ENCODE results near the gene TTC39A. TPM values are rescaled to one million over a fixed set of nuclear protein-coding genes. Genes with fewer than 3 reads are reported as not detected.
A peak's percentile ranks its signal among the peaks of the same experiment; 100 is the strongest.

The TTC39A gene
- total and polyA plus RNA-seq, 2 of the 13 experiments (the other 11 are each of a cell fraction or from before 2014, with no cell fraction given): 0.33 to 1.5 TPM

- TF ChIP-seq, protein P1, sequence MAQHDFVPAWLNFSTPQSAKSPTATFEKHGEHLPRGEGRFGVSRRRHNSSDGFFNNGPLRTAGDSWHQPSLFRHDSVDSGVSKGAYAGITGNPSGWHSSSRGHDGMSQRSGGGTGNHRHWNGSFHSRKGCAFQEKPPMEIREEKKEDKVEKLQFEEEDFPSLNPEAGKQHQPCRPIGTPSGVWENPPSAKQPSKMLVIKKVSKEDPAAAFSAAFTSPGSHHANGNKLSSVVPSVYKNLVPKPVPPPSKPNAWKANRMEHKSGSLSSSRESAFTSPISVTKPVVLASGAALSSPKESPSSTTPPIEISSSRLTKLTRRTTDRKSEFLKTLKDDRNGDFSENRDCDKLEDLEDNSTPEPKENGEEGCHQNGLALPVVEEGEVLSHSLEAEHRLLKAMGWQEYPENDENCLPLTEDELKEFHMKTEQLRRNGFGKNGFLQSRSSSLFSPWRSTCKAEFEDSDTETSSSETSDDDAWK (CRISPR knock-in tag; IDR thresholded peaks at IDR 0.05): no peak
- TF ChIP-seq, protein P2, sequence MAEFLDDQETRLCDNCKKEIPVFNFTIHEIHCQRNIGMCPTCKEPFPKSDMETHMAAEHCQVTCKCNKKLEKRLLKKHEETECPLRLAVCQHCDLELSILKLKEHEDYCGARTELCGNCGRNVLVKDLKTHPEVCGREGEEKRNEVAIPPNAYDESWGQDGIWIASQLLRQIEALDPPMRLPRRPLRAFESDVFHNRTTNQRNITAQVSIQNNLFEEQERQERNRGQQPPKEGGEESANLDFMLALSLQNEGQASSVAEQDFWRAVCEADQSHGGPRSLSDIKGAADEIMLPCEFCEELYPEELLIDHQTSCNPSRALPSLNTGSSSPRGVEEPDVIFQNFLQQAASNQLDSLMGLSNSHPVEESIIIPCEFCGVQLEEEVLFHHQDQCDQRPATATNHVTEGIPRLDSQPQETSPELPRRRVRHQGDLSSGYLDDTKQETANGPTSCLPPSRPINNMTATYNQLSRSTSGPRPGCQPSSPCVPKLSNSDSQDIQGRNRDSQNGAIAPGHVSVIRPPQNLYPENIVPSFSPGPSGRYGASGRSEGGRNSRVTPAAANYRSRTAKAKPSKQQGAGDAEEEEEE (CRISPR knock-in tag; IDR thresholded peaks at IDR 0.05; ENCODE audit: borderline replicate concordance): no peak
- TF ChIP-seq AGO1 (IDR thresholded peaks at IDR 0.05; ENCODE audit: low read depth, low read length, poor library complexity, severe bottlenecking): no peak
Observed at GRCh38 chr1:51240084-51240483, 90.3 kb downstream of the TTC39A start (continued).

GRCh38 chr1:51238034-51238403 is 92.3 kb downstream of the TTC39A start:
- no TSS peak for BruUV-seq (replicated peaks)
- Histone ChIP-seq H3K4me2 (ENCODE audit: low read depth, low read length) (peak overlapping the region; percentile 89), H3K36me3 (replicated peaks in 1 of 2; ENCODE audit: control insufficient read depth in 1 of 2, insufficient read depth in 2 of 2, low read length in 2 of 2) (peaks cover 0 to 2% of the 10 kb centered on the region in 2 experiments; a peak in 1 of 5 replicates), H3K79me2 (ENCODE audit: insufficient read depth, low read length) (peaks cover 66% of the 10 kb centered on the region), H3K9me3 (ENCODE audit: low read length) (no peaks in the 10 kb centered on the region), H2AFZ (ENCODE audit: low read length) (no peak overlapping the region), H4K20me1 (ENCODE audit: insufficient read depth, low read length) (peaks cover 31% of the 10 kb centered on the region), H3K4me1 (ENCODE audit: insufficient read depth, low read length) (peaks cover 60% of the 10 kb centered on the region), H3K27me3 (ENCODE audit: control insufficient read depth in 1 of 2, insufficient read depth in 2 of 2, low read length in 2 of 2) (peaks cover 1 to 3% of the 10 kb centered on the region in 2 experiments; a peak in 1 of 5 replicates), H3K27ac (ENCODE audit: extremely low read length, insufficient read depth, low read length) (peak overlapping the region; percentile 48), H3K9ac (ENCODE audit: insufficient read depth, low read depth, low read length) (peak overlapping the region; percentile 98), H3K4me3 (replicated peaks in 1 of 3; ENCODE audit: insufficient read depth in 1 of 3, low read depth in 2 of 3, low read length in 3 of 3) (peak overlapping the region; percentile 80 to 100 (median 99))
- 18% methylated on average over 7 of the region's 7 CpGs for WGBS (ENCODE audit: low lambda C conversion rate)
- ATAC-seq (no peak), DNase-seq (ENCODE audit: low spot score) (no peak), FAIRE-seq (no peak)
- in situ Hi-C loops (cut with HindIII; ENCODE audit: extremely low pct_ligation_motif_present, low pct_unique_long_range_greater_than_20kb): no loop called here
- intact Hi-C loops (cut with micrococcal nuclease; ENCODE audit: unreplicated experiment): no loop called here
- CTCF ChIA-PET (ENCODE audit: low intra/inter-chr PET ratio, low total read pairs): no interaction called here
- POLR2A ChIA-PET: interaction anchor here (0.6 kb wide), 1 partner anchor 22 kb away, joined by 3 read pairs; no protein-coding TSS in a partner anchor
- TF ChIP-seq SAP130 (CRISPR knock-in tag; IDR thresholded peaks at IDR 0.05; ENCODE audit: low read depth) (peak; percentile 36), ZFP1 (CRISPR knock-in tag; IDR thresholded peaks at IDR 0.05) (no peak), ARID4A (CRISPR knock-in tag; IDR thresholded peaks at IDR 0.05; ENCODE audit: borderline replicate concordance) (peak; percentile 13; the same call in 1 of the 2 replicates), SOX6 (IDR thresholded peaks at IDR 0.05) (no peak), SOX6 (CRISPR knock-in tag; IDR thresholded peaks at IDR 0.05) (peak; percentile 45; the same call in 1 of the 2 replicates), ZSCAN30 (CRISPR knock-in tag; IDR thresholded peaks at IDR 0.05) (no peak), ZNF292 (CRISPR knock-in tag; IDR thresholded peaks at IDR 0.05; ENCODE audit: borderline replicate concordance, low read depth) (peak; percentile 43; the same call in 1 of the 2 replicates), HES4 (CRISPR knock-in tag; IDR thresholded peaks at IDR 0.05; ENCODE audit: borderline replicate concordance) (no peak), ZFX (CRISPR knock-in tag; IDR thresholded peaks at IDR 0.05; ENCODE audit: low read depth) (0 out of 2 replicates have a peak, but pooled peaks have one; percentile 27), XRCC5 (optimal IDR thresholded peaks at IDR 0.05; ENCODE audit: low read length) (no peak), ZNF800 (CRISPR knock-in tag; IDR thresholded peaks at IDR 0.05) (no peak)
